Measurements from ENCODE around the gene MLXIPL. TPM values are rescaled to one million over a fixed set of nuclear protein-coding genes. Genes with fewer than 3 reads are reported as not detected.
"Not testable (repeated sequence)": the region's sequence is repeated elsewhere in the genome, so short reads cannot be mapped to it uniquely, and the experiment has no call there.

Gene MLXIPL
- total RNA-seq, 1 experiment from 2014 or later = not detected

- DNase-seq (ENCODE audit: low spot score) = no peak
Observed at GRCh38 chr7:73582664-73583202, 41.6 kb downstream of the MLXIPL start.

GRCh38 chr7:73581006-73581405 is 43.3 kb downstream of the MLXIPL start:
- not testable (repeated sequence) for DNase-seq (ENCODE audit: low spot score)

GRCh38 chr7:73578342-73579128 is 45.8 kb downstream of the MLXIPL start, which contains the start of gene TBL2:
TBL2 (minus strand) TSS chr7:73578579; CDS start chr7:73578549, 30 bp downstream.
- DNase-seq (ENCODE audit: low spot score) = peak; percentile 99

- no peak for DNase-seq (ENCODE audit: low spot score)
Observed at GRCh38 chr7:73577627-73578341, 46.5 kb downstream of the MLXIPL start.

GRCh38 chr7:73573791-73574190 is 50.5 kb downstream of the MLXIPL start:
- no peak for DNase-seq (ENCODE audit: low spot score)

- DNase-seq (ENCODE audit: low spot score) = no peak
Observed at GRCh38 chr7:73573276-73573675, 51.0 kb downstream of the MLXIPL start.

GRCh38 chr7:73572767-73573186 is 51.5 kb downstream of the MLXIPL start:
- no peak for DNase-seq (ENCODE audit: low spot score)

GRCh38 chr7:73570977-73571376 is 53.3 kb downstream of the MLXIPL start:
- no peak for DNase-seq (ENCODE audit: low spot score)

- no peak for DNase-seq (ENCODE audit: low spot score)
Observed at GRCh38 chr7:73570521-73570920, 53.8 kb downstream of the MLXIPL start.

- no peak for DNase-seq (ENCODE audit: low spot score)
Observed at GRCh38 chr7:73569042-73569608, 55.2 kb downstream of the MLXIPL start.

GRCh38 chr7:73567846-73568685 is 56.3 kb downstream of the MLXIPL start:
- DNase-seq (ENCODE audit: low spot score) = peak; percentile 58

- DNase-seq (ENCODE audit: low spot score) = no peak
Observed at GRCh38 chr7:73567140-73567539, 57.2 kb downstream of the MLXIPL start.

GRCh38 chr7:73566431-73566830 is 57.9 kb downstream of the MLXIPL start:
- DNase-seq (ENCODE audit: low spot score) = not testable (repeated sequence)

GRCh38 chr7:73565675-73566340 is 58.5 kb downstream of the MLXIPL start:
- no peak for DNase-seq (ENCODE audit: low spot score)

- DNase-seq (ENCODE audit: low spot score) = peak; percentile 85
Observed at GRCh38 chr7:73560109-73560835, 64.0 kb downstream of the MLXIPL start.

GRCh38 chr7:73557397-73558257 is 66.7 kb downstream of the MLXIPL start, which contains the start of gene BCL7B:
BCL7B (minus strand) TSS chr7:73557690; CDS start chr7:73557578, 112 bp downstream.
- DNase-seq (ENCODE audit: low spot score) = peak; percentile 48

GRCh38 chr7:73557108-73557396 is 67.3 kb downstream of the MLXIPL start:
- DNase-seq (ENCODE audit: low spot score) = peak; percentile 92

GRCh38 chr7:73556208-73557107 is 67.9 kb downstream of the MLXIPL start:
- no peak for DNase-seq (ENCODE audit: low spot score)

All from A172 (cell line).